COLO829 (cell line): ENCODE measurements around the gene GDF9.

Experiments
- DNase-seq: peaks from one replicate; pipeline ENCODE4 v3.0.0; 2012; ENCODE audit warnings: low spot score

Gene GDF9

GRCh38 chr5:132820162-132820754 is 46.0 kb downstream of the GDF9 start:
- peak; percentile 65 for DNase-seq

GRCh38 chr5:132819468-132819867 is 46.8 kb downstream of the GDF9 start:
- DNase-seq: no peak

- DNase-seq: no peak
These were observed 49.3 kb downstream of the GDF9 start for GRCh38 chr5:132817011-132817410.

GRCh38 chr5:132816554-132816953 is 49.7 kb downstream of the GDF9 start:
- DNase-seq: no peak

GRCh38 chr5:132816083-132816482 is 50.2 kb downstream of the GDF9 start:
- no peak for DNase-seq

DNA sequence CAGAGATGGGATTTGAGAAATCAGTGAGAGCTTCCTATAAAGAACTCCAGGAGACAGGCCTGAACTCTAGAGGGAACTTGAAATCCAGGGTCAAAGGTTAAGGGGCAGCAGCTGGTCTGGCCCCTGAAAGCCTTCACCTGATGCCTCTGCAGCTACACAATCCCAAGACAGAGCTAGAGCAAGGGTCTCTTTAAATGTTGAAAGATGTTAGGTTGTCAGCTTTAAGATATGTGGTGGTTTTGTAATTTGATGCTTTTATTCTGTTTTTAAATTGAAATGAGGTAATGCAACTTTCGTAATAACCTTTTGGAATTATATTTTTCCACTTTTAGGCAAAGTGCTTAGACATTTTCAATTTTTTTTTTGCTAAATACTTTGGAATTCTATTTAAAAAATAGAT is 50.8 kb downstream of the GDF9 start:
- no peak for DNase-seq

DNA sequence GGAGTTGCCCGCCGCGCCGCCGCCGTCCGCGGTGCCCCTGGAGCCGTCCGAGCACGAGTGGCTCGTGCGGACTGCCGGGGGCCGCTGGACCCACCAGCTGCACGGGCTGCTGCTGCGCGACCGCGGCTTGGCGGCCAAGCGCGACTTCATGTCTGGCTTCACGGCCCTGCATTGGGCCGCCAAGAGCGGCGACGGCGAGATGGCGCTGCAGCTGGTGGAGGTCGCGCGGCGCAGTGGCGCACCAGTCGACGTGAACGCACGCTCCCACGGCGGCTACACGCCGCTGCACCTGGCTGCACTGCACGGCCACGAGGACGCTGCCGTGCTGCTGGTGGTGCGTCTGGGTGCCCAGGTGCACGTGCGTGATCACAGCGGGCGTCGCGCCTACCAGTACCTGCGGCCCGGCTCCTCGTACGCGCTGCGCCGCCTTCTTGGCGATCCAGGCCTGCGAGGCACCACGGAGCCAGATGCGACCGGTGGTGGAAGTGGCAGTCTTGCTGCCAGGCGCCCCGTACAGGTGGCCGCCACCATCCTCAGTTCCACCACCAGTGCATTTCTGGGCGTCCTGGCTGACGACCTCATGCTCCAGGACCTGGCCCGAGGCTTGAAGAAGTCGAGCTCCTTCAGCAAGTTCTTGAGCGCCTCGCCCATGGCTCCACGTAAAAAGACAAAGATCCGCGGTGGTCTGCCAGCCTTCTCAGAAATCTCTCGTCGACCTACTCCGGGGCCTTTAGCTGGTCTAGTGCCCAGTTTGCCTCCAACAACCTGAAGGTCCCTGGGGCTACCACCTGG is 51.6 kb downstream of the GDF9 start:
- DNase-seq: no peak

GRCh38 chr5:132813599-132814502 is 52.4 kb downstream of the GDF9 start:
- no peak for DNase-seq

GRCh38 chr5:132812781-132813598 is 53.3 kb downstream of the GDF9 start, which contains the start of gene SOWAHA:
SOWAHA (plus strand) TSS chr5:132813302; CDS start chr5:132813622, 320 bp downstream.
- DNase-seq: no peak

DNA sequence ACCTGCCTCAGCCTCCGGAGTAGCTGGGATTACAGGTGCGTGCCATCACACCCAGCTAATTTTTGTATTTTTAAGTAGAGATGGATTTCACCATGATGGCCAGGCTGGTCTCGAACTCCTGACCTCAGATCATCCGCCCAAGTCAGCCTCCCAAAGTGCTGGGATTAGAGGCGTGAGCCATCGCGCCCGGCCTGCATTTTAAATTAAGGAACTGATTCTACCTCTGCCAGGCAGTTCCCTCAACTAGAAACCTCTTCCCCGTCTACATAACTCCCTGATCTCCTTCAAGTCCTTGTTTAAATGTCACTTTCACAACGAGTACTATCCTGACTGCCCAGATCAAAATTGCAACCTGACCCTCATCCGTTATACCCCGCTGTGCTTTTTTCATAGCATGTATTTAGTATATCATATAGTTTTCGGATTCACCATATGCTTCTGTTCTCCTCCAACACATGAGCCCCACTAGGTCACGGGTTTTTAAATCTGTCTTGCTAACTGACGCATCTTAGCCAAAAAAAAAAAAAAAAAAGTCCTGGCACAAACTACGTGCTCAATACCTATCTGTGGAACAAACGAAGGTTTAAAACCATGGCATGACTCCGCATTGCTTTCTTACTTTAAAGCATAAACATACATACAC is 54.0 kb downstream of the GDF9 start:
- DNase-seq: no peak
